Testis (tissue), 3 donors: ENCODE data around the gene SNRNP48. TPM values are rescaled to one million over a fixed set of nuclear protein-coding genes. Genes with fewer than 3 reads are reported as not detected.

Source experiments
- DNase-seq: peaks from one replicate; pipeline ENCODE4 v3.0.0-alpha.2; 2019
- H3K27ac ChIP-seq, 2 donors: fragments of 200-600 bp; sonication (generic); one replicate each; pipeline ENCODE4 v1.5.1; 2019
- H3K27me3 ChIP-seq: fragments of 200-600 bp; sonication (generic); one replicate; pipeline ENCODE4 v1.5.1; 2019
- H3K36me3 ChIP-seq: fragments of 200-600 bp; sonication (generic); one replicate; pipeline ENCODE4 v1.5.1; 2017; ENCODE audit warnings: low read depth; ENCODE audit errors: missing control alignments
- H3K4me1 ChIP-seq: fragments of 200-600 bp; sonication (generic); one replicate; pipeline ENCODE4 v1.5.1; 2019
- H3K4me3 ChIP-seq, 2 donors: fragments of 200-600 bp; sonication (generic); one replicate each; pipeline ENCODE4 v1.5.1; 2017 to 2019
- H3K9me3 ChIP-seq: fragments of 200-600 bp; sonication (generic); one replicate; pipeline ENCODE4 v1.5.1; 2017
- CTCF ChIP-seq, 3 experiments: fragments of 450-650 bp in 2 of 3; fragments of 200-600 bp in 1 of 3; sonication (generic) in 1 of 3; IDR thresholded peaks; one replicate each; pipeline ENCODE4 v1.5.1; 2016 to 2019; ENCODE audit warnings: antibody characterized with exemption in 3 of 3, mild to moderate bottlenecking in 2 of 3, moderate library complexity in 1 of 3
- POLR2A ChIP-seq: fragments of 450-650 bp; IDR thresholded peaks from one replicate; pipeline ENCODE4 v1.6.1; 2017; ENCODE audit warnings: antibody characterized with exemption, mild to moderate bottlenecking, moderate library complexity
- WGBS, 2 donors: methylation state at CpG; one replicate each; pipeline ENCODE4 v1.1.5; 2018; 5-methylcytosine and 5-hydroxymethylcytosine counted together
- intact Hi-C: fragments of 100-400 bp; cut with DNase I; formaldehyde crosslinking; loops from one replicate; pipeline ENCODE4 v1.15.1; 2023; ENCODE audit warnings: low total_unique reads
- polyA plus RNA-seq: library from polyadenylated mRNA; stranded (reverse); fragments of 350-450 nt; fragmentation: Illumina TruSeq; extraction: RNeasy Lipid Tissue Mini Kit (QIAGEN cat#74804); gene quantifications from one replicate; pipeline ENCODE4 v1.2.3, GENCODE V29; 2014; ENCODE audit warnings: low read depth, low replicate concordance; ENCODE audit not compliant: insufficient read depth
- total RNA-seq, 2 donors: library from RNA; depleted of rRNA; stranded (reverse); fragments of >200 nt; gene quantifications; one replicate each; pipeline ENCODE4 v1.2.3, GENCODE V29; 2016

Gene SNRNP48
- total and polyA plus RNA-seq, 3 donors from 2014 or later, result 5.6 to 10.7 (median 8.5) TPM

DNA sequence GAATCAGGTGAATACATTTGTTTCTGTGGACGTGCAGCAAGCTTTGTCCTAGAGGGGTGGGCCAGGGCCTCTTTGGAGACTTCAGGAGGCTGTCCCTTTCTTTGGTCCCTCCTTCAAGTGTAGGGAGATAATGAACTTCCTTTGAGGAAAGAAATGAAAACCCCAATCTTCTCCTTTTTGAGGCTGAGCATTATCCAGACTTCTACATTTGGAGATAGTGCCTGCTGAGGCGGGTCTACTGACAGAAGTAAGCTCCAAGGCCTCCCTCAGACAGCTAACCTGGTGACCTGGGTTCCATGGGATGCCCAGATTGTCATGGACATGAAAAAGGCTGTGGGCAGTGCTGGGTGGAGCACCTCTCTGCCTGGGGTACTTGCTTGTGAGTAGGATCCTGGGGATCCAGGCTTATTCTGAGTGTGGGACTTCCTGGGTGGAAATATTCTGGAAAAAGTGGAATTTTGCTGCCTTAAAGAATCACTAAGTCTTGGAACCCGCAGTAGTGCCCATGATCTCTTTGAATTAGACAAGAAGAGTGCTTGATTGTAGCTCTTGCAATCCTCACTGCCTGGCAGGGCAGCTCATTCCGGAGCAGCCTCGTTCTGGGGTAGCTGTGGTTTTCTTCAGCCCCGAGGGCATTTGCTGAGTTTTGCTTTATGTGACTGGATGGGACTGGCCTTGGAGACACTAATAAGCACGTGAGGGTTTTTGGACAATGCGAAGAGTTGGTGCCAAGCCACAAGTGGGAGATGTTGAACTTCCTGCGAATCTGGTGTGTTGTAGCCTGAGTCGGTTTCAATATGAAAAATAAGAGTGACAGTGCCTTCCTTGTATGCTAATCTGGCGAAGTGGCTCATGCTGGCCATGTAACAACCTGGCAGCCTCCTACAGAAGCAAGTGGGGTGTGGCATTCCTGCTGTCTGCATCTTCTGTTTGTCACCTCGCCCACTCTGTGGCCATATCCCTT, 28.1 kb downstream of the SNRNP48 start:
- Histone ChIP-seq H3K4me3 (no peak overlapping the region), H3K36me3 (no peaks in the 10 kb centered on the region), H3K9me3 (no peaks in the 10 kb centered on the region), H3K27me3 (no peaks in the 10 kb centered on the region), H3K27ac (no peak overlapping the region), H3K4me1 (peaks cover 4% of the 10 kb centered on the region)
- 43% methylated on average over 12 of the region's 12 CpGs for WGBS, 2 donors
- TF ChIP-seq POLR2A (no peak), CTCF (IDR thresholded peaks at IDR 0.05) (no peak)
- intact Hi-C loops, result loop anchor here (10.0 kb wide), 1 partner anchor 343 kb away; no protein-coding TSS in a partner anchor
- peak; percentile 70 for DNase-seq

DNA sequence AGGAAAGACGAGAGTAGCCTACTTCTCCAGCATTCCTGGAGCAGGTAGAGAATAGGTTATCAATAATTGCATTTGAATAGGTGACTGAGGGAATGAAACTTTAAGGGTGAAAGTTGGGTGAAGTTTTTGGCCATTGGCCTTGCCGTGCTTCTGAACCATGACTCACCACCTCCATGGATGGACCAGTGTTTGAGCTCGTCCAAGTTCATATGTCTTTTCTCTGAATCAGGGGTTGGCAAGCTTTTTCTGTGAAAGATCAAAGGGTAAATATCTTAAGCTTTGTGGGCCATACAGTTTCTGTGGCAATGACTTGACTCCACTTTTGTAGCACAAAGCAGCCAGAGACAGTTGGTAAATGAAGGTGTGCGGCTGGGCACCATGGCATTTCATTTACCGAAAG, 31.8 kb downstream of the SNRNP48 start:
- H3K36me3 ChIP-seq, result no peaks in the 10 kb centered on the region
- TF ChIP-seq CTCF (IDR thresholded peaks at IDR 0.05) (no peak), POLR2A (no peak)
- H3K27me3 ChIP-seq, result no peaks in the 10 kb centered on the region
- H3K27ac ChIP-seq, result no peak overlapping the region
- H3K4me1 ChIP-seq, result no peaks in the 10 kb centered on the region
- intact Hi-C loops, result no loop called here
- no peak overlapping the region for H3K4me3 ChIP-seq
- H3K9me3 ChIP-seq, result no peaks in the 10 kb centered on the region
- no peak for DNase-seq
- 92 to 98% methylated on average over 5 of the region's 5 CpGs for WGBS, 2 donors

DNA sequence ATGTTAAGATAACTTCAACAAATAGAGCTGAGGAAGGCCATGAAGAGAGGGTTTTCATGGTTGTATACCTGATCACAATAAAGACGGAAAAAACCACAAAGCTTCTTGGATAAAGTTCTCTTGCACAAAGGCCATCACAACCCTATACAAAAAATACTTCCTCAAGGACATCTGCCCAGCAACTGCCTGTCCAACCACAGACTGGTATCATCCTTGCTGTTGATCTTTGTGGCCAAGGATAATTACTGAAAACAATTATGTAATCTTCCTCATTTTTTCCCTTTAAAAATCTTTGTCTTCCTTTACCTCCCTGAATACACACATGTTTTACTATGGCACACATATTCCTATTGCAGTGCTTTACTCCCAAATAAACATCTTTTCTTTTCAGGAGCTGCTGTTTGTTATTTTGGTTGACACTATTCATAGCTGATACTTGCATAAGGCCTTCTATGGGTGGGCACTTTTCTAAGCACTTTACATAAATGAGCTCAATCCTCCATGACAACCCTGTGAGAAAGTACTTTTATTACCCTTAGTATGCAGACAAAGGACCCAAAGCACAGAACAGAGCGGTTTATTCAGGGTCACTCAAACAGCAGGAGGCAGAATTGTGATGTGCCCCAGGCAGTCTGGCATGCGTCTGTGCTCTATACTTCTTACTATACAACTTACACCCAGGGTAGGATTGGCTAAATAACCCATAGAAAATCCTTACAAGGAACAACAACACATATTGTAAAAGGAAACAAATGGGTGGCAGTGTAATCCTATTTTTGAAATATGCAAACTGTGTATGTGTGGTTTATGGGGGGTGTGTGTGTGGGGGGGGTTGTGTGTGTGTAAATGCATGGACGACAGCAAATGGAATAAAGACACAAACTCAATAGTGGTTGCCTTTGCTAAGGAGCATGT, 35.1 kb downstream of the SNRNP48 start:
- Histone ChIP-seq H3K36me3 (no peaks in the 10 kb centered on the region), H3K4me3 (no peak overlapping the region), H3K9me3 (no peaks in the 10 kb centered on the region), H3K27me3 (no peaks in the 10 kb centered on the region), H3K4me1 (no peaks in the 10 kb centered on the region), H3K27ac (no peak overlapping the region)
- no peak for DNase-seq
- WGBS, 2 donors, result 75 to 78% methylated on average over 4 of the region's 4 CpGs
- intact Hi-C loops, result no loop called here
- TF ChIP-seq CTCF (IDR thresholded peaks at IDR 0.05), result no peak
- TF ChIP-seq POLR2A, result no peak

DNA sequence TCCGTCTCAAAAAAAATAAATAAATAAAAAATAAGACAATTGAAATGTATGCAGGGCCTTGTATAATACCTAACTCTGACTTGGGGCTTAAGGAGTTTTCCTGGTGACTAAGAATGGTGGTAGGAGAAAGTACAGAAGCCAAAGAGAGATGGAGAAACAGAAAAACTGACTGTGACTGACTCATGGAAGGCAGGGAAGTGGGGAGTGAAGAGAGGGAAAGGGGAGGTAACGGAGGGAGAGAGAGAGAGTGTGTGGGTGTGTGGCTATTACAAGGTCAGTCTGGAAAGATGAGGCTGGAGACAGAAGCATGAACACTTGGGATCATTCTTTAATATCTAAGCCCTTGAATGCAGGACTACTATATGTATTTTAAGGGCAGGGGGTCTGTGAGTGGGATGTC, 38.5 kb downstream of the SNRNP48 start:
- 81 to 87% methylated on average over 2 of the region's 2 CpGs for WGBS, 2 donors
- intact Hi-C loops, result no loop called here
- Histone ChIP-seq H3K36me3 (no peaks in the 10 kb centered on the region), H3K27me3 (no peaks in the 10 kb centered on the region), H3K27ac (no peak overlapping the region), H3K4me3 (no peak overlapping the region), H3K4me1 (no peaks in the 10 kb centered on the region), H3K9me3 (no peaks in the 10 kb centered on the region)
- DNase-seq, result no peak
- TF ChIP-seq CTCF (IDR thresholded peaks at IDR 0.05) (no peak), POLR2A (no peak)
